Measurements from ENCODE around the gene ZNF90. TPM values are rescaled to one million over a fixed set of nuclear protein-coding genes. Genes with fewer than 3 reads are reported as not detected.
"Not testable (repeated sequence)": the region's sequence is repeated elsewhere in the genome, so short reads cannot be mapped to it uniquely, and the experiment has no call there.

ZNF90 gene
- total and polyA plus RNA-seq, 5 donors from 2014 or later: 0.54 to 3.3 (median 1.6) TPM

DNA sequence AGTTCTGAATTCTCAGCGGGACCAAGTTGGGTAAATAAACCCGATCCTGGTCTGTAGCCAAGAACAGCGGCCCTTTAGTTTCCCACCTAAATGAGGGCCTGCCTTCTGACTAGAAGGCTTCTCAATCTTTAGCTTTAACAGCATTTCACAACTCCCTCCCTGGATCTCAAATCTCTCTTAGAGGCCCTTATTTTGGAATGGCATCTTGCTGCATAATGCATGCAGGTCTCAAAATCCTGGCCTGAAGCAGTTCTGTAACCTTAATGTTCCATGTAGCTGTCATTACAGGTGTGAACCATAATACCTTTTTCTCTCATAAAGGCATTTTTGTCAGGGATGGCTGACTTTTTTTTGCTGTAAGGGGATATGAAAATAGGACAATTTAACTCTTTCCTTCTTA, 29.5 kb downstream of the ZNF90 start:
- H3K27ac ChIP-seq (ENCODE audit: insufficient read depth, low read length, poor library complexity, severe bottlenecking): no peak overlapping the region
- no peak for DNase-seq
- no peaks in the 10 kb centered on the region for H3K4me1 ChIP-seq (ENCODE audit: control insufficient read depth, insufficient read depth, low read length, poor library complexity, severe bottlenecking)
- H3K27me3 ChIP-seq (ENCODE audit: control insufficient read depth, insufficient read depth, low read length): no peaks in the 10 kb centered on the region
- peaks cover 46% of the 10 kb centered on the region for H3K36me3 Mint-ChIP-seq
- H3K27ac Mint-ChIP-seq: no peak overlapping the region
- no peak for ATAC-seq (ENCODE audit: low read depth in 2 of 2)
- no peak overlapping the region for H3K4me3 ChIP-seq (ENCODE audit: low read depth, low read length)
- H3K4me1 Mint-ChIP-seq: no peaks in the 10 kb centered on the region
- peaks cover 20% of the 10 kb centered on the region for H3K36me3 ChIP-seq (ENCODE audit: control insufficient read depth, insufficient read depth, low read length)
- H3K27me3 Mint-ChIP-seq: no peaks in the 10 kb centered on the region
- H3K9me3 Mint-ChIP-seq: peaks cover 0 to 49% (median 12%) of the 10 kb centered on the region in 7 donors
- H3K9me3 ChIP-seq (ENCODE audit: control insufficient read depth in 2 of 2, low read length in 2 of 2): peaks cover 50 to 65% of the 10 kb centered on the region in 2 experiments
- H3K4me3 Mint-ChIP-seq: no peak overlapping the region

DNA sequence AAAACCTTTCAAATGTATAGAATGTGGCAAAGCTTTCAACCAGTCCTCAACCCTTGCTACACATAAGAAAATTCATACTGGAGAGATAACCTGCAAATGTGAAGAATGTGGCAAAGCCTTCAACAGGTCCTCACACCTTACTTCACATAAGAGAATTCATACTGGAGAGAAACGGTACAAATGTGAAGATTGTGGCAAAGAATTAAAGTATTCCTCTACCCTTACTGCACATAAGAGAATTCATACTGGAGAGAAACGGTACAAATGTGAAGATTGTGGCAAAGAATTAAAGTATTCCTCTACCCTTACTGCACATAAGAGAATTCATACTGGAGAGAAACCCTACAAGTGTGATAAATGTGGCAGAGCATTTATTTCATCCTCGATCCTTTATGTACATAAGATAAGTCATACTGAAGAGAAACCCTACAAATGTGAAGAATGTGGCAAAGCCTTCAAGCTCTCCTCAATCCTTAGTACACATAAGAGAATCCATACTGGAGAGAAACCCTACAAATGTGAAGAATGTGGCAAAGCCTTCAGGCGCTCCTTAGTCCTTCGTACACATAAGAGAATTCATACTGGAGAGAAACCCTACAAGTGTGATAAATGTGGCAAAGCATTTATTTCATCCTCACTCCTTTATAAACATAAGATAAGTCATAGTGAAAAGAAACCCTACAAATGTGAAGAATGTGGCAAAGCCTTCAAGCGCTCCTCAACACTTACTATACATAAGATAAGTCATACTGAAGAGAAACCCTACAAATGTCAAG, 40.5 kb downstream of the ZNF90 start:
- H3K36me3 Mint-ChIP-seq: peaks cover 32% of the 10 kb centered on the region

GRCh38 chr19:20124879-20125278, 47.1 kb downstream of the ZNF90 start:
- no peaks in the 10 kb centered on the region for H3K36me3 ChIP-seq (ENCODE audit: control insufficient read depth, insufficient read depth, low read length)
- H3K4me1 ChIP-seq (ENCODE audit: control insufficient read depth, insufficient read depth, low read length, poor library complexity, severe bottlenecking): no peaks in the 10 kb centered on the region
- H3K9me3 ChIP-seq (ENCODE audit: control insufficient read depth in 2 of 2, low read length in 2 of 2): peaks cover 39 to 90% of the 10 kb centered on the region in 2 experiments
- ATAC-seq (ENCODE audit: low read depth in 2 of 2) (no peak), DNase-seq (no peak)
- Mint-ChIP-seq H3K27ac (no peak overlapping the region), H3K36me3 (peaks cover 29% of the 10 kb centered on the region), H3K27me3 (no peaks in the 10 kb centered on the region), H3K4me1 (no peaks in the 10 kb centered on the region), H3K9me3 (peaks cover 0 to 55% (median 18%) of the 10 kb centered on the region in 7 donors), H3K4me3 (no peak overlapping the region)
- H3K27ac ChIP-seq (ENCODE audit: insufficient read depth, low read length, poor library complexity, severe bottlenecking): no peak overlapping the region
- no peak overlapping the region for H3K4me3 ChIP-seq (ENCODE audit: low read depth, low read length)
- H3K27me3 ChIP-seq (ENCODE audit: control insufficient read depth, insufficient read depth, low read length): no peaks in the 10 kb centered on the region

More for the DNA sequence above, 40.5 kb downstream of the ZNF90 start:
- H3K4me1 ChIP-seq (ENCODE audit: control insufficient read depth, insufficient read depth, low read length, poor library complexity, severe bottlenecking); H3K27ac ChIP-seq (ENCODE audit: insufficient read depth, low read length, poor library complexity, severe bottlenecking); H3K4me1 Mint-ChIP-seq; DNase-seq; H3K4me3 Mint-ChIP-seq; H3K27me3 Mint-ChIP-seq; H3K27me3 ChIP-seq (ENCODE audit: control insufficient read depth, insufficient read depth, low read length); ATAC-seq (ENCODE audit: low read depth in 2 of 2); H3K36me3 ChIP-seq (ENCODE audit: control insufficient read depth, insufficient read depth, low read length); H3K27ac Mint-ChIP-seq; H3K4me3 ChIP-seq (ENCODE audit: low read depth, low read length): not testable (repeated sequence)
- H3K9me3 Mint-ChIP-seq: peaks cover 2 to 61% (median 23%) of the 10 kb centered on the region in 7 donors
- peaks cover 81 to 82% of the 10 kb centered on the region in 2 experiments for H3K9me3 ChIP-seq (ENCODE audit: control insufficient read depth in 2 of 2, low read length in 2 of 2)

- H3K9me3 ChIP-seq (ENCODE audit: control insufficient read depth in 2 of 2, low read length in 2 of 2): peaks cover 13 to 51% of the 10 kb centered on the region in 2 experiments
- ATAC-seq (ENCODE audit: low read depth in 2 of 2); H3K27me3 Mint-ChIP-seq; H3K4me1 Mint-ChIP-seq; H3K36me3 ChIP-seq (ENCODE audit: control insufficient read depth, insufficient read depth, low read length); H3K27ac ChIP-seq (ENCODE audit: insufficient read depth, low read length, poor library complexity, severe bottlenecking); H3K27ac Mint-ChIP-seq; DNase-seq; H3K36me3 Mint-ChIP-seq; H3K4me3 ChIP-seq (ENCODE audit: low read depth, low read length); H3K27me3 ChIP-seq (ENCODE audit: control insufficient read depth, insufficient read depth, low read length); H3K4me1 ChIP-seq (ENCODE audit: control insufficient read depth, insufficient read depth, low read length, poor library complexity, severe bottlenecking); H3K4me3 Mint-ChIP-seq: not testable (repeated sequence)
- H3K9me3 Mint-ChIP-seq: peaks cover 0 to 35% (median 10%) of the 10 kb centered on the region in 7 donors
Measured at GRCh38 chr19:20132933-20133332, 55.1 kb downstream of the ZNF90 start.

GRCh38 chr19:20137714-20138113, 59.9 kb downstream of the ZNF90 start:
- not testable (repeated sequence) for H3K4me3 ChIP-seq (ENCODE audit: low read depth, low read length); H3K36me3 ChIP-seq (ENCODE audit: control insufficient read depth, insufficient read depth, low read length); H3K27me3 Mint-ChIP-seq; H3K4me1 ChIP-seq (ENCODE audit: control insufficient read depth, insufficient read depth, low read length, poor library complexity, severe bottlenecking); DNase-seq; H3K27ac Mint-ChIP-seq; ATAC-seq (ENCODE audit: low read depth in 2 of 2); H3K27ac ChIP-seq (ENCODE audit: insufficient read depth, low read length, poor library complexity, severe bottlenecking); H3K4me1 Mint-ChIP-seq; H3K4me3 Mint-ChIP-seq; H3K27me3 ChIP-seq (ENCODE audit: control insufficient read depth, insufficient read depth, low read length); H3K36me3 Mint-ChIP-seq
- peaks cover 16 to 33% of the 10 kb centered on the region in 2 experiments for H3K9me3 ChIP-seq (ENCODE audit: control insufficient read depth in 2 of 2, low read length in 2 of 2)
- H3K9me3 Mint-ChIP-seq: peaks cover 0 to 38% (median 12%) of the 10 kb centered on the region in 7 donors

DNA sequence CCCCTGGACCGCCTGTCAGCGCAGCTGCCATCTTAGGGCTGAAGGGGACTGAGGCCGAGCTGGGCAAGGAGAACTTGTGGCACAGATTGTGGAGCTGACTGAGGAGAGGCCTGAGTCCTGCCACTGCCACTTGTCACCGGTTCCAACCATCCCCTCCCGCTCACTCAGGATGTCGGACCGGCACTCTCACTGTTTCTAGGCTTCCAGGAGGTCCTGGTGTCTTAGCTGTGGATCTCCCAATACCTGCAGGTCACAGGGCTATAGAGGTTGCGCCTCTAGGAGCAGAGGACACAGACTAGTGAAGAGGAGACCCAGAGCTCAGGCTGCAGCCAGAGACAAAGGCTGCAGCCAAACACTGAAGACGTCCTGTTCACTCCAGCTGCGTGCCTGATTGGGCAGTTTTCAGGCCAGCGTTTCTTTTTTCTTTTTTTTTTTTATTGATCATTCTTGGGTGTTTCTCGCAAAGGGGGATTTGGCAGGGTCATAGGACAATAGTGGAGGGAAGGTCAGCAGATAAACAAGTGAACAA, 73.9 kb downstream of the ZNF90 start:
- H3K4me1 ChIP-seq (ENCODE audit: control insufficient read depth, insufficient read depth, low read length, poor library complexity, severe bottlenecking): no peaks in the 10 kb centered on the region
- Mint-ChIP-seq H3K4me1 (no peaks in the 10 kb centered on the region), H3K36me3 (no peaks in the 10 kb centered on the region), H3K27me3 (no peaks in the 10 kb centered on the region), H3K4me3 (no peak overlapping the region), H3K27ac (no peak overlapping the region), H3K9me3 (peaks cover 0 to 14% (median 0%) of the 10 kb centered on the region in 7 donors)
- no peaks in the 10 kb centered on the region for H3K36me3 ChIP-seq (ENCODE audit: control insufficient read depth, insufficient read depth, low read length)
- no peak for DNase-seq
- H3K27me3 ChIP-seq (ENCODE audit: control insufficient read depth, insufficient read depth, low read length): no peaks in the 10 kb centered on the region
- no peak overlapping the region for H3K27ac ChIP-seq (ENCODE audit: insufficient read depth, low read length, poor library complexity, severe bottlenecking)
- no peaks in the 10 kb centered on the region for H3K9me3 ChIP-seq (ENCODE audit: control insufficient read depth in 2 of 2, low read length in 2 of 2)
- H3K4me3 ChIP-seq (ENCODE audit: low read depth, low read length): no peak overlapping the region
- ATAC-seq (ENCODE audit: low read depth in 2 of 2): no peak

DNA sequence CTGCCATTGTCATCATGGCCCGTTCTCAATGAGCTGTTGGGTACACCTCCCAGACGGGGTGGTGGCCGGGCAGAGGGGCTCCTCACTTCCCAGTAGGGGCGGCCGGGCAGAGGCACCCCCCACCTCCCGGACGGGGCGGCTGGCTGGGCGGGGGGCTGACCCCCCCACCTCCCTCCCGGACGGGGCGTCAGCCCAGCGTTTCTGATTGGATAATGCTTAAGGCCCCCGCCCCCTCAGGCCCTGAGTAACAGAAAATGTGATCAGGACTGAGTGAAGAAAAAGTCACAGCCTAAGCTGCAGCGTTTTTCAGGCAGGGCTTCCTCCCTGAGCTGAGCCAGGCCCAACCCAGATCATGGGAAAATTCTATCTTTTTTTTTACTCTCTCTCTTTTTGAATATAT, 74.7 kb downstream of the ZNF90 start:
- ATAC-seq (ENCODE audit: low read depth in 2 of 2); DNase-seq; H3K9me3 ChIP-seq (ENCODE audit: control insufficient read depth in 2 of 2, low read length in 2 of 2); H3K27me3 Mint-ChIP-seq; H3K36me3 ChIP-seq (ENCODE audit: control insufficient read depth, insufficient read depth, low read length); H3K27ac ChIP-seq (ENCODE audit: insufficient read depth, low read length, poor library complexity, severe bottlenecking); H3K4me1 Mint-ChIP-seq; H3K4me3 ChIP-seq (ENCODE audit: low read depth, low read length); H3K27me3 ChIP-seq (ENCODE audit: control insufficient read depth, insufficient read depth, low read length); H3K4me1 ChIP-seq (ENCODE audit: control insufficient read depth, insufficient read depth, low read length, poor library complexity, severe bottlenecking); H3K36me3 Mint-ChIP-seq; H3K27ac Mint-ChIP-seq; H3K4me3 Mint-ChIP-seq: not testable (repeated sequence)
- peaks cover 0 to 14% (median 3%) of the 10 kb centered on the region in 7 donors for H3K9me3 Mint-ChIP-seq

DNA sequence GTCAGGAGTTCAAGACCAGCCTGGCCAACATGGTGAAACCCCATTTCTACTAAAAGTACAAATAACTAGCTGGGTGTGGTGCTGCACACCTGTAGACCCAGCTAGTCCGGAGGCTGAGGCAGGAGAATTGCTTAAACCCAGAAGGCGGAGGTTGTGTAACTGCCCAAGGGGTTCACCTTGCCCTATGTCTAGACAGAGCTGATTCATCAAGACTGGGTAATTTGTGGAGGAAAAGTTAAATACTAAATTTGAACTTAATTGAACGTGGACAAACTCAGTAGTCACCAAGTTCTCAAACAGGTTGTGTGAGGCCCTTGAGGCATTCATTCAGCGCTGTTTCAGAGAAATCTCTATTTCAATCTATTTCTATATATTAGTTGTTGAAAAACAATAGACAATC, 75.5 kb downstream of the ZNF90 start:
- no peaks in the 10 kb centered on the region for H3K4me1 Mint-ChIP-seq
- no peak overlapping the region for H3K27ac Mint-ChIP-seq
- Histone ChIP-seq H3K27ac (ENCODE audit: insufficient read depth, low read length, poor library complexity, severe bottlenecking) (no peak overlapping the region), H3K36me3 (ENCODE audit: control insufficient read depth, insufficient read depth, low read length) (no peaks in the 10 kb centered on the region), H3K9me3 (ENCODE audit: control insufficient read depth in 2 of 2, low read length in 2 of 2) (no peaks in the 10 kb centered on the region), H3K4me3 (ENCODE audit: low read depth, low read length) (no peak overlapping the region), H3K27me3 (ENCODE audit: control insufficient read depth, insufficient read depth, low read length) (no peaks in the 10 kb centered on the region), H3K4me1 (ENCODE audit: control insufficient read depth, insufficient read depth, low read length, poor library complexity, severe bottlenecking) (no peaks in the 10 kb centered on the region)
- H3K36me3 Mint-ChIP-seq: no peaks in the 10 kb centered on the region
- no peak for ATAC-seq (ENCODE audit: low read depth in 2 of 2)
- H3K27me3 Mint-ChIP-seq: no peaks in the 10 kb centered on the region
- no peak overlapping the region for H3K4me3 Mint-ChIP-seq
- H3K9me3 Mint-ChIP-seq: peaks cover 0 to 9% (median 2%) of the 10 kb centered on the region in 7 donors
- DNase-seq: no peak

Measured in CD4-positive, CD25-positive, alpha-beta regulatory T cell (primary cell).